ENCODE measurements around the gene ZNF529.

- TF ChIP-seq, protein P1, sequence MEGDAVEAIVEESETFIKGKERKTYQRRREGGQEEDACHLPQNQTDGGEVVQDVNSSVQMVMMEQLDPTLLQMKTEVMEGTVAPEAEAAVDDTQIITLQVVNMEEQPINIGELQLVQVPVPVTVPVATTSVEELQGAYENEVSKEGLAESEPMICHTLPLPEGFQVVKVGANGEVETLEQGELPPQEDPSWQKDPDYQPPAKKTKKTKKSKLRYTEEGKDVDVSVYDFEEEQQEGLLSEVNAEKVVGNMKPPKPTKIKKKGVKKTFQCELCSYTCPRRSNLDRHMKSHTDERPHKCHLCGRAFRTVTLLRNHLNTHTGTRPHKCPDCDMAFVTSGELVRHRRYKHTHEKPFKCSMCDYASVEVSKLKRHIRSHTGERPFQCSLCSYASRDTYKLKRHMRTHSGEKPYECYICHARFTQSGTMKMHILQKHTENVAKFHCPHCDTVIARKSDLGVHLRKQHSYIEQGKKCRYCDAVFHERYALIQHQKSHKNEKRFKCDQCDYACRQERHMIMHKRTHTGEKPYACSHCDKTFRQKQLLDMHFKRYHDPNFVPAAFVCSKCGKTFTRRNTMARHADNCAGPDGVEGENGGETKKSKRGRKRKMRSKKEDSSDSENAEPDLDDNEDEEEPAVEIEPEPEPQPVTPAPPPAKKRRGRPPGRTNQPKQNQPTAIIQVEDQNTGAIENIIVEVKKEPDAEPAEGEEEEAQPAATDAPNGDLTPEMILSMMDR (conservative IDR thresholded peaks at IDR 0.05), result no peak
- TF ChIP-seq EZH2 (IDR thresholded peaks at IDR 0.05; ENCODE audit: low read depth), result no peak
Observed at GRCh38 chr19:36501973-36502372, 71.1 kb downstream of the ZNF529 start.
